HEK293 (cell line): ENCODE measurements around the gene SF3A1.
A peak's percentile ranks its signal among the peaks of the same experiment; 100 is the strongest.

Source experiments
- CTCF ChIA-PET: fragments of 350-600 bp; formaldehyde crosslinking; extraction: SDS; loops from one replicate; lab custom pipeline; 2021; ENCODE audit warnings: antibody characterized with exemption; lab: Yijun Ruan, JAX
- POLR2A ChIA-PET: fragments of 300-600 bp; formaldehyde crosslinking; extraction: SDS; loops from one replicate; lab custom pipeline; 2020; ENCODE audit warnings: antibody characterized with exemption, inconsistent platforms; lab: Yijun Ruan, JAX
- H3K27ac ChIP-seq: fragments of 200-500 bp; sonication (Bioruptor generic); 2 replicates; pipeline ENCODE4 v1.5.1; 2014; ENCODE audit warnings: low read depth, low read length, control low read depth, inconsistent platforms; ENCODE audit errors: extremely low read depth
- H3K36me3 ChIP-seq, 2 experiments: fragments of 200-500 bp in 1 of 2; sonication (Bioruptor generic) in 1 of 2; 1 replicate in 1 of 2; 2 replicates in 1 of 2; pipeline ENCODE4 v1.5.1; 2014 to 2017; ENCODE audit warnings: inconsistent platforms in 2 of 2, low read length in 2 of 2; ENCODE audit not compliant: control insufficient read depth in 2 of 2, insufficient read depth in 1 of 2
- H3K4me1 ChIP-seq: fragments of 200-500 bp; sonication (Bioruptor generic); 2 replicates; pipeline ENCODE4 v1.5.1; 2014; ENCODE audit warnings: mild to moderate bottlenecking, low read length, inconsistent platforms; ENCODE audit not compliant: control insufficient read depth, insufficient read depth
- H3K4me3 ChIP-seq: 2 replicates; pipeline ENCODE4 v1.5.1; 2011; ENCODE audit warnings: low read depth, mild to moderate bottlenecking, control low read depth, low read length, moderate library complexity
- H3K9me3 ChIP-seq: fragments of 200-500 bp; sonication (Bioruptor generic); 2 replicates; pipeline ENCODE4 v1.5.1; 2014; ENCODE audit warnings: low read depth, low read length, inconsistent platforms; ENCODE audit not compliant: control insufficient read depth, insufficient read depth
- ATF2 ChIP-seq: fragments of 450-650 bp; formaldehyde crosslinking; IDR thresholded peaks from 2 replicates; pipeline ENCODE4 v1.5.1; 2016; ENCODE audit warnings: missing biosample characterization, missing genetic modification characterization, low read depth
- ELK4 ChIP-seq: IDR thresholded peaks from 2 replicates; pipeline ENCODE4 v1.6.1; 2011; ENCODE audit warnings: mild to moderate bottlenecking, low read depth, low read length, borderline replicate concordance
- HOXA7 ChIP-seq: sonication (generic); formaldehyde crosslinking; IDR thresholded peaks from 2 replicates; pipeline ENCODE4 v1.8.1; 2022; ENCODE audit warnings: missing genetic modification reagents, borderline replicate concordance
- KLF1 ChIP-seq: fragments of 450-650 bp; formaldehyde crosslinking; IDR thresholded peaks from 2 replicates; pipeline ENCODE4 v1.5.1; 2016; ENCODE audit warnings: missing biosample characterization, missing genetic modification characterization
- KLF17 ChIP-seq: fragments of 450-650 bp; formaldehyde crosslinking; IDR thresholded peaks from 2 replicates; pipeline ENCODE4 v1.5.1; 2016; ENCODE audit warnings: missing biosample characterization, missing genetic modification characterization
- MZF1 ChIP-seq: fragments of 450-650 bp; formaldehyde crosslinking; IDR thresholded peaks from 2 replicates; pipeline ENCODE4 v1.5.1; 2017; ENCODE audit warnings: missing biosample characterization, missing genetic modification characterization, borderline replicate concordance
- PRDM4 ChIP-seq: fragments of 450-650 bp; formaldehyde crosslinking; IDR thresholded peaks from 2 replicates; pipeline ENCODE4 v1.5.1; 2017; ENCODE audit warnings: missing biosample characterization, missing genetic modification characterization
- SCRT2 ChIP-seq: fragments of 450-650 bp; formaldehyde crosslinking; IDR thresholded peaks from 2 replicates; pipeline ENCODE4 v1.5.1; 2016; ENCODE audit warnings: missing biosample characterization, missing genetic modification characterization
- SP7 ChIP-seq: fragments of 450-650 bp; formaldehyde crosslinking; IDR thresholded peaks from 2 replicates; pipeline ENCODE4 v1.5.1; 2016; ENCODE audit warnings: missing biosample characterization, missing genetic modification characterization
- ZBTB7A ChIP-seq: fragments of 450-650 bp; formaldehyde crosslinking; IDR thresholded peaks from 2 replicates; pipeline ENCODE4 v1.5.1; 2016; ENCODE audit warnings: low read depth, missing biosample characterization, missing genetic modification characterization
- ZNF211 ChIP-seq: fragments of 450-650 bp; formaldehyde crosslinking; IDR thresholded peaks from 2 replicates; pipeline ENCODE4 v1.5.1; 2016; ENCODE audit warnings: low read depth, missing biosample characterization, missing genetic modification characterization
- ZNF26 ChIP-seq: fragments of 450-650 bp; formaldehyde crosslinking; IDR thresholded peaks from 2 replicates; pipeline ENCODE4 v1.5.1; 2016; ENCODE audit warnings: missing biosample characterization, missing genetic modification characterization
- ZNF513 ChIP-seq: fragments of 450-650 bp; IDR thresholded peaks from 2 replicates; pipeline ENCODE4 v1.5.1; 2018; ENCODE audit warnings: missing biosample characterization, missing genetic modification characterization
- ZNF514 ChIP-seq: fragments of 450-650 bp; formaldehyde crosslinking; IDR thresholded peaks from 2 replicates; pipeline ENCODE4 v1.5.1; 2016; ENCODE audit warnings: missing biosample characterization, missing genetic modification characterization
- ZNF518A ChIP-seq: fragments of 450-650 bp; formaldehyde crosslinking; conservative IDR thresholded peaks from 2 replicates; pipeline ENCODE4 v1.5.1; 2016; ENCODE audit warnings: low read depth, missing biosample characterization, missing genetic modification characterization
- ZNF664 ChIP-seq: fragments of 450-650 bp; formaldehyde crosslinking; IDR thresholded peaks from 2 replicates; pipeline ENCODE4 v1.5.1; 2016; ENCODE audit warnings: missing biosample characterization, missing genetic modification characterization
- ZNF777 ChIP-seq: fragments of 450-650 bp; formaldehyde crosslinking; IDR thresholded peaks from 2 replicates; pipeline ENCODE4 v1.5.1; 2017; ENCODE audit warnings: missing biosample characterization, missing genetic modification characterization, borderline replicate concordance
- ZSCAN23 ChIP-seq: fragments of 450-650 bp; formaldehyde crosslinking; IDR thresholded peaks from 2 replicates; pipeline ENCODE4 v1.5.1; 2016; ENCODE audit warnings: missing biosample characterization, missing genetic modification characterization

The SF3A1 gene

GRCh38 chr22:30392661-30393321, 36.1 kb upstream of the SF3A1 start:
- Histone ChIP-seq H3K36me3 (no peaks in the 10 kb centered on the region), H3K4me1 (peaks cover 1% of the 10 kb centered on the region; the same call in 1 of the 2 replicates), H3K4me3 (no peak overlapping the region), H3K27ac (no peak overlapping the region), H3K9me3 (no peaks in the 10 kb centered on the region)
- POLR2A ChIA-PET, result interaction anchor here (2.7 kb wide), 1 partner anchor 31 kb away, joined by 21 read pairs; no protein-coding TSS in a partner anchor
- CTCF ChIA-PET, result interaction anchor here (0.6 to 5.9 kb wide), 8 partner anchors 32 to 515 kb away, joined by 3 to 80 read pairs (median 4); partner anchors contain the start of genes CASTOR1 and MTFP1
- TF ChIP-seq SCRT2 (tag by site-specific recombination), result no peak
- no peak for TF ChIP-seq KLF17 (tag by site-specific recombination)
- no peak for TF ChIP-seq ZSCAN23 (tag by site-specific recombination)
- TF ChIP-seq ZNF777, result no peak
- no peak for TF ChIP-seq ZNF513 (tag by site-specific recombination)
- no peak for TF ChIP-seq KLF1
- no peak for TF ChIP-seq ZNF664 (tag by site-specific recombination)
- TF ChIP-seq ZNF518A (tag by site-specific recombination), result no peak
- no peak for TF ChIP-seq ELK4
- no peak for TF ChIP-seq SP7 (tag by site-specific recombination)
- TF ChIP-seq ZBTB7A (tag by site-specific recombination), result no peak

- POLR2A ChIA-PET, result interaction anchor here (2.7 kb wide), 1 partner anchor 32 kb away, joined by 21 read pairs; no protein-coding TSS in a partner anchor
- H3K4me1 ChIP-seq, result peaks cover 2% of the 10 kb centered on the region; the same call in 1 of the 2 replicates
- H3K4me3 ChIP-seq, result no peak overlapping the region
- CTCF ChIA-PET, result interaction anchor here (0.6 to 5.9 kb wide), 26 partner anchors 16 to 435 kb away, joined by 3 to 80 read pairs (median 4); partner anchors contain the start of genes CASTOR1 and MTFP1
- no peak overlapping the region for H3K27ac ChIP-seq
- no peaks in the 10 kb centered on the region for H3K9me3 ChIP-seq
- no peaks in the 10 kb centered on the region for H3K36me3 ChIP-seq
- TF ChIP-seq ZNF514 (tag by site-specific recombination) (no peak), ATF2 (tag by site-specific recombination) (no peak), ZNF26 (tag by site-specific recombination) (no peak), PRDM4 (tag by site-specific recombination) (peak; percentile 74; the same call in 1 of the 2 replicates), MZF1 (tag by site-specific recombination) (no peak), ZNF211 (tag by site-specific recombination) (no peak), HOXA7 (CRISPR knock-in tag) (no peak)
Measured at GRCh38 chr22:30390974-30391691, 34.4 kb upstream of the SF3A1 start.
